Measurements from ENCODE around the gene DACT3.

- TF ChIP-seq, protein P1, sequence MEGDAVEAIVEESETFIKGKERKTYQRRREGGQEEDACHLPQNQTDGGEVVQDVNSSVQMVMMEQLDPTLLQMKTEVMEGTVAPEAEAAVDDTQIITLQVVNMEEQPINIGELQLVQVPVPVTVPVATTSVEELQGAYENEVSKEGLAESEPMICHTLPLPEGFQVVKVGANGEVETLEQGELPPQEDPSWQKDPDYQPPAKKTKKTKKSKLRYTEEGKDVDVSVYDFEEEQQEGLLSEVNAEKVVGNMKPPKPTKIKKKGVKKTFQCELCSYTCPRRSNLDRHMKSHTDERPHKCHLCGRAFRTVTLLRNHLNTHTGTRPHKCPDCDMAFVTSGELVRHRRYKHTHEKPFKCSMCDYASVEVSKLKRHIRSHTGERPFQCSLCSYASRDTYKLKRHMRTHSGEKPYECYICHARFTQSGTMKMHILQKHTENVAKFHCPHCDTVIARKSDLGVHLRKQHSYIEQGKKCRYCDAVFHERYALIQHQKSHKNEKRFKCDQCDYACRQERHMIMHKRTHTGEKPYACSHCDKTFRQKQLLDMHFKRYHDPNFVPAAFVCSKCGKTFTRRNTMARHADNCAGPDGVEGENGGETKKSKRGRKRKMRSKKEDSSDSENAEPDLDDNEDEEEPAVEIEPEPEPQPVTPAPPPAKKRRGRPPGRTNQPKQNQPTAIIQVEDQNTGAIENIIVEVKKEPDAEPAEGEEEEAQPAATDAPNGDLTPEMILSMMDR (IDR thresholded peaks at IDR 0.05) = no peak
- TF ChIP-seq EZH2phosphoT487 (IDR thresholded peaks at IDR 0.05) = no peak
Observed at GRCh38 chr19:46617601-46618000, 43.4 kb downstream of the DACT3 start.

Measured in neural progenitor cell (in vitro differentiated cells).